ENCODE results near the gene C19orf25. TPM values are rescaled to one million over a fixed set of nuclear protein-coding genes. Genes with fewer than 3 reads are reported as not detected.

The C19orf25 gene
- total and polyA plus RNA-seq, 2 of the 13 experiments (the other 11 are each of a cell fraction or from before 2014, with no cell fraction given): 14.2 to 32.4 TPM

DNA sequence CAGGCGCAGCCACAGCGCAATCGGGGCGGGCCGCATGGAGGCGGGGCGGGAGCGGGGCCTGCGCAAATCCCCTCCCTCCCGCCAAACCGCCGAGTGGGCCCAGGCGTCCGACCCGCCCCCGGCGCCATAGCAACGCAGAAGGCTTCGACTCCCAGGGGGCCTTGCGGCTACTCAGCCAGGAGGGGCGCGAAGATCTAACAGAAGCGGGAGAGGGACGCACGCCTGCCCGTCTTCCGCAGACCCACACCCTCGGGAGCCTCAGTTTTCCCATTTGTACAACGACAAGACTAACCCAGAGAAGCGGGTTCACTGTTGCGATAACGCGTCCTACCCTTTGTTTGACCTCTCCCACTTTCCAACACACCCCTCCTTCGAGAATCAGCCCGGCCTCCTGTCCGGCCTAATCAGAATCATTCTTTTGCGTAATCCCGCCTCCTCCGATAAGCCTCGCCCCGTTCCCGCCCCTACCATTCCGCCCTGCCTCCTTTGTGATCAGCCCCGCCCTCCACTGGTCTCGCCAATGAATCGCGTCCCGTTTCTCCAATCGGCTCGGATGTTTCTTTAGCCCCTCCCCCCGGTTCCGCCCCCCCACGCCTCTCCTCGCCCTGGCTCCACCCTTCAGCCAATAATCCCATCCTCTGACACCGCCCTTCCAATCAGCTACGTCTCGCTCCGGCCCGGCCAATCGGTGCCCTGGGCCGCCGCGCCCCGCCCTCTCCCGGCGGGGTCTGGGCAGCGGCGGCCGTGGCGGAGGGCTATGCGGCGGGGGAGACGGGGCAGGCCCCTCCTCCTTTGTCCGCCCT, 11.5 kb upstream of the C19orf25 start, which contains the start of gene PCSK4 (continued):
- TF ChIP-seq NR2C2 (CRISPR knock-in tag; IDR thresholded peaks at IDR 0.05; ENCODE audit: borderline replicate concordance): peak; percentile 41; the same call in 1 of the 2 replicates
- TF ChIP-seq MED8 (CRISPR knock-in tag; IDR thresholded peaks at IDR 0.05; ENCODE audit: insufficient replicate concordance): no peak
- no peak for TF ChIP-seq CHD4 (IDR thresholded peaks at IDR 0.05; ENCODE audit: borderline replicate concordance, low read length)
- peak; percentile 89 for TF ChIP-seq RBM22 (optimal IDR thresholded peaks at IDR 0.05; ENCODE audit: low read length)
- TF ChIP-seq ZNF275 (CRISPR knock-in tag; IDR thresholded peaks at IDR 0.05; ENCODE audit: borderline replicate concordance): no peak
- no peak for TF ChIP-seq MTF1 (CRISPR knock-in tag; IDR thresholded peaks at IDR 0.05)
- TF ChIP-seq XRCC5 (optimal IDR thresholded peaks at IDR 0.05; ENCODE audit: low read length): peak; percentile 56
- no peak for TF ChIP-seq THAP7 (CRISPR knock-in tag; IDR thresholded peaks at IDR 0.05)
- TF ChIP-seq, protein P1, sequence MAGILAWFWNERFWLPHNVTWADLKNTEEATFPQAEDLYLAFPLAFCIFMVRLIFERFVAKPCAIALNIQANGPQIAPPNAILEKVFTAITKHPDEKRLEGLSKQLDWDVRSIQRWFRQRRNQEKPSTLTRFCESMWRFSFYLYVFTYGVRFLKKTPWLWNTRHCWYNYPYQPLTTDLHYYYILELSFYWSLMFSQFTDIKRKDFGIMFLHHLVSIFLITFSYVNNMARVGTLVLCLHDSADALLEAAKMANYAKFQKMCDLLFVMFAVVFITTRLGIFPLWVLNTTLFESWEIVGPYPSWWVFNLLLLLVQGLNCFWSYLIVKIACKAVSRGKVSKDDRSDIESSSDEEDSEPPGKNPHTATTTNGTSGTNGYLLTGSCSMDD (CRISPR knock-in tag; IDR thresholded peaks at IDR 0.05): no peak
- TF ChIP-seq ZNF710 (CRISPR knock-in tag; IDR thresholded peaks at IDR 0.05; ENCODE audit: borderline replicate concordance): no peak
- TF ChIP-seq SP1 (IDR thresholded peaks at IDR 0.05): peak; percentile 89
- TF ChIP-seq SP1 (CRISPR knock-in tag; IDR thresholded peaks at IDR 0.05): peak; percentile 64
- peak; percentile 94 for TF ChIP-seq ARID3A (IDR thresholded peaks at IDR 0.05; ENCODE audit: low read depth, low read length)
- TF ChIP-seq PAX8 (CRISPR knock-in tag; IDR thresholded peaks at IDR 0.05; ENCODE audit: borderline replicate concordance): no peak
- no peak; the same call in 1 of the 2 replicates for TF ChIP-seq EEA1 (CRISPR knock-in tag; IDR thresholded peaks at IDR 0.05; ENCODE audit: borderline replicate concordance)
- TF ChIP-seq ZNF674 (CRISPR knock-in tag; IDR thresholded peaks at IDR 0.05; ENCODE audit: low read depth): no peak
- no peak for TF ChIP-seq ZSCAN25 (CRISPR knock-in tag; IDR thresholded peaks at IDR 0.05)
- TF ChIP-seq ZNF143 (CRISPR knock-in tag; IDR thresholded peaks at IDR 0.05): peak; percentile 90
- TF ChIP-seq, protein P2, sequence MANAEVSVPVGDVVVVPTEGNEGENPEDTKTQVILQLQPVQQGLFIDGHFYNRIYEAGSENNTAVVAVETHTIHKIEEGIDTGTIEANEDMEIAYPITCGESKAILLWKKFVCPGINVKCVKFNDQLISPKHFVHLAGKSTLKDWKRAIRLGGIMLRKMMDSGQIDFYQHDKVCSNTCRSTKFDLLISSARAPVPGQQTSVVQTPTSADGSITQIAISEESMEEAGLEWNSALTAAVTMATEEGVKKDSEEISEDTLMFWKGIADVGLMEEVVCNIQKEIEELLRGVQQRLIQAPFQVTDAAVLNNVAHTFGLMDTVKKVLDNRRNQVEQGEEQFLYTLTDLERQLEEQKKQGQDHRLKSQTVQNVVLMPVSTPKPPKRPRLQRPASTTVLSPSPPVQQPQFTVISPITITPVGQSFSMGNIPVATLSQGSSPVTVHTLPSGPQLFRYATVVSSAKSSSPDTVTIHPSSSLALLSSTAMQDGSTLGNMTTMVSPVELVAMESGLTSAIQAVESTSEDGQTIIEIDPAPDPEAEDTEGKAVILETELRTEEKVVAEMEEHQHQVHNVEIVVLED (CRISPR knock-in tag; IDR thresholded peaks at IDR 0.05; ENCODE audit: borderline replicate concordance): peak; percentile 31; the same call in 1 of the 2 replicates
- TF ChIP-seq DNMT1 (CRISPR knock-in tag; IDR thresholded peaks at IDR 0.05): 0 out of 2 replicates have a peak, but pooled peaks have one; percentile 17
